NCI-H510A (cell line): ENCODE data around the gene VWA5B1.
"Not testable (repeated sequence)": the region's sequence is repeated elsewhere in the genome, so short reads cannot be mapped to it uniquely, and the experiment has no call there.

Experiments
- DNase-seq: peaks from one replicate; lab custom pipeline; 2025; lab: John Stamatoyannopoulos, UW

VWA5B1 gene, protein sequence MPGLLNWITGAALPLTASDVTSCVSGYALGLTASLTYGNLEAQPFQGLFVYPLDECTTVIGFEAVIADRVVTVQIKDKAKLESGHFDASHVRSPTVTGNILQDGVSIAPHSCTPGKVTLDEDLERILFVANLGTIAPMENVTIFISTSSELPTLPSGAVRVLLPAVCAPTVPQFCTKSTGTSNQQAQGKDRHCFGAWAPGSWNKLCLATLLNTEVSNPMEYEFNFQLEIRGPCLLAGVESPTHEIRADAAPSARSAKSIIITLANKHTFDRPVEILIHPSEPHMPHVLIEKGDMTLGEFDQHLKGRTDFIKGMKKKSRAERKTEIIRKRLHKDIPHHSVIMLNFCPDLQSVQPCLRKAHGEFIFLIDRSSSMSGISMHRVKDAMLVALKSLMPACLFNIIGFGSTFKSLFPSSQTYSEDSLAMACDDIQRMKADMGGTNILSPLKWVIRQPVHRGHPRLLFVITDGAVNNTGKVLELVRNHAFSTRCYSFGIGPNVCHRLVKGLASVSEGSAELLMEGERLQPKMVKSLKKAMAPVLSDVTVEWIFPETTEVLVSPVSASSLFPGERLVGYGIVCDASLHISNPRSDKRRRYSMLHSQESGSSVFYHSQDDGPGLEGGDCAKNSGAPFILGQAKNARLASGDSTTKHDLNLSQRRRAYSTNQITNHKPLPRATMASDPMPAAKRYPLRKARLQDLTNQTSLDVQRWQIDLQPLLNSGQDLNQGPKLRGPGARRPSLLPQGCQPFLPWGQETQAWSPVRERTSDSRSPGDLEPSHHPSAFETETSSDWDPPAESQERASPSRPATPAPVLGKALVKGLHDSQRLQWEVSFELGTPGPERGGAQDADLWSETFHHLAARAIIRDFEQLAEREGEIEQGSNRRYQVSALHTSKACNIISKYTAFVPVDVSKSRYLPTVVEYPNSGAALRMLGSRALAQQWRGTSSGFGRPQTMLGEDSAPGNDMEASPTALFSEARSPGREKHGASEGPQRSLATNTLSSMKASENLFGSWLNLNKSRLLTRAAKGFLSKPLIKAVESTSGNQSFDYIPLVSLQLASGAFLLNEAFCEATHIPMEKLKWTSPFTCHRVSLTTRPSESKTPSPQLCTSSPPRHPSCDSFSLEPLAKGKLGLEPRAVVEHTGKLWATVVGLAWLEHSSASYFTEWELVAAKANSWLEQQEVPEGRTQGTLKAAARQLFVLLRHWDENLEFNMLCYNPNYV

GRCh38 chr1:20290624-20291597 lies at the start of gene VWA5B1:
TSS of gene VWA5B1 (plus strand) at chr1:20290875. CDS start at chr1:20310602, 19,727 bp downstream.
- peak; percentile 54 for DNase-seq

DNA sequence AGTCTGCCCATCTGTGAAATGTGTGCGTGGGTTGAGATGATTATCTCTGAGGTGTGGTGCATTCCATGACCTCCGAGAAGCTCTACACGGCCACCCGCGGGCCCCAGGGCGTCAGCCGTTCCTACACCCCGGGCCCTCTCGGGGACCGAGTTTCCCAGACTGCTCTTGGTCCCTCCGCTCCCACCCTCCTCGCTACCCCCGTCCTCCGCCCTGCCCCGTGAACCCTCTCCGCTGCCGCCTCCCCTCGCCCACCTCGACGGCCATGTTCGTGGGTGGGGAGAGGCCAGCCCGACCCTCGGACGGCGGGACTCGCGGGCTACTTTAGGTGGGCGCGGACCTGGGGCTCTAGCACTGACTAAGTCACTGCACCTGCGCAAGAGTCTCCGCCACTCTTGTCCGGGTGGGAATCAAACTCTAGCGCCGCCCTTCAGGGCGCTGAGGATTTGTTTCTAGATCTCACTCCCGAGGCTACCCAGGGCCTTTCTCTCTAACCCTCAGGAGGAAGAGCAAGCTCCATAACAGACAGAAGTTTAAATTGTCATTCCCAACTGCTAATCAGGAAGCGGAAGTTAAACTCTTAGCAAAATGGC lies 47.7 kb upstream of the VWA5B1 start:
- no peak for DNase-seq

DNA sequence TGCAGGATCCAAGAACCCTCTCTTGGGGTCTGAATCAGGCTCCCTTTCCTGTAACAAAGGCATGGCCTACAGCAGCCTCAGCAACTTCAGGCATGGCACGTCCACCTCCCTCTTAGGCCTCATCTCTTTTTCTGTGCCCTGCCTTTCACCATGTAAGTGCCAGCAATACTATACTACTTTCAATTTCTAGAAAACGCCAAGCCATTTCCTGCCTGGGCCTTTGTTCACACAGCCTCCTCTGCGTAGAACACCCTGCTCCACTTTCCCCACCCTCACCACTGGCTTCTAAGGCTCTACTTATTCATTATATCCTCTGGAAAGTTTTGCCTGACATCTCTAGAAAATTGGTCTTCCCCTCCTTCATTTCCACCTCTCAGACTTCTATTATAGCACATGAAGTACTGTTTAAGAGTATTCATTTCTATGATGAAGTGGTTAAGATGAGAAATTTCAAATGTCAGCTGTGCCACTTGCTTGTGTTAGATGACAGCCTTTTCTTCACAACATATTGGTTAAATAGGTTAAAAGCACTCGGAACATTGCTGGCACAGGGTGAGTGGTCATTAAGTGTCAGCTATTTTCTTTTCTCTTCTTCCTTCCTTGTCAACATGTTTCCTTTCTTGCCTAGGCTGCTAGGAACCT lies 41.6 kb upstream of the VWA5B1 start:
- no peak for DNase-seq

GRCh38 chr1:20250340-20250989 lies 40.2 kb upstream of the VWA5B1 start:
- DNase-seq, result no peak

- no peak for DNase-seq
These were observed 38.1 kb upstream of the VWA5B1 start for GRCh38 chr1:20252587-20252986.

- peak; percentile 80 for DNase-seq
These were observed 35.0 kb upstream of the VWA5B1 start for GRCh38 chr1:20255666-20256065.

GRCh38 chr1:20259646-20260045 lies 31.0 kb upstream of the VWA5B1 start:
- DNase-seq, result no peak

- no peak for DNase-seq
These were observed 29.6 kb upstream of the VWA5B1 start for GRCh38 chr1:20261095-20261494.

DNA sequence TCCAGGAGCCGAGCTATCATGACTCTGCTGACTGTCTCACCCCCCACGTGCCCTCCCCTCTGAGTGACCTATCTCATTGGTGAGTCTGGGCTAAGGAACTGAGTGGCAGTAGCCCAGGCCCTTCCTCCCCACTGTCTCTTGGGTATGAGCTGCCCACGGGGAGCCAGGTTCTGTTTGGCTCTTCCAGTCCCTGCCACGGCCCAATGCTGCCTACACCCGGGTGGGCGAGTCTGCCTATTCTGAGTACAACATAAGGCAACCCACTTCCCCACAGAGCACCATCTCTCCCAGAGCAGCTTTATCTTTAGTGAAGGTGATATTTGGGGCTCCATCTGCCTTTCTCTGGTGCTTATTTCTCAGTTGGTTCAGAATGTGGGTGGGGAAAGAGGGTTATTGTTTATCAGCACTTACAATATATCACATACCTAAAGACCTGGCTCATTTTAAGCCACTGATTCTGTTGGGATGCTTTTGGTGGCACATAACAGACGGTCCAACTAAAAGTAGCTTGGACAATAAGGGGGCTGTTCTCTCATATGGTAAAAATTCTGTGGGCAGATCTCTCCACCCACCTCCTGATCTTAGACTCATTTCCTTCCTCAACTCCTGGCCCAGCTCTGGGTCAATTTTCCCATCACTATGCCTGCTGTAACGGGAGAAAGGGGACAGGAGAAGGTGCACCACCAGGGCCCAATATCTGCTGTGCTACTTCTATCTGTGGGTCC lies 27.7 kb upstream of the VWA5B1 start:
- DNase-seq, result no peak

- no peak for DNase-seq
These were observed 25.4 kb upstream of the VWA5B1 start for GRCh38 chr1:20265250-20265649.

- no peak for DNase-seq
These were observed 24.5 kb upstream of the VWA5B1 start for GRCh38 chr1:20266141-20266540.

- no peak for DNase-seq
These were observed 24.0 kb upstream of the VWA5B1 start for GRCh38 chr1:20266642-20267041.

GRCh38 chr1:20271498-20272400 lies 18.9 kb upstream of the VWA5B1 start:
- DNase-seq, result no peak

DNA sequence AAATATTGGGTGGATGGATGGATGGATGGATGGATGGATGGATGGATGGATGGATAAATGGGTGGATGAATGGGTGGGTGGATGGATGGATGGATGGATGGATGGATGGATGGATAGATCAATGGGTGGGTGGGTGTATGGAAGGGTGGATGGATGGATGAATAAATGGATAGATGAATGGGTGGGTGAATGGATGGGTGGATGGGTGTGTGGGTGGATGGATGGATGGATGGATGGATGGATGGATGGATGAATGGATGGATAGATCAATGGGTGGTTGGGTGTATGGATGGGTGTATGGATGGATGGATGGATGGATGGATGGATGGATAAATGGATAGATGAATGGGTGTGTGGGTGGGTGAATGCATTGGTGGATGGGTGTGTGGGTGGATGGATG lies 17.0 kb upstream of the VWA5B1 start:
- DNase-seq, result not testable (repeated sequence)

DNA sequence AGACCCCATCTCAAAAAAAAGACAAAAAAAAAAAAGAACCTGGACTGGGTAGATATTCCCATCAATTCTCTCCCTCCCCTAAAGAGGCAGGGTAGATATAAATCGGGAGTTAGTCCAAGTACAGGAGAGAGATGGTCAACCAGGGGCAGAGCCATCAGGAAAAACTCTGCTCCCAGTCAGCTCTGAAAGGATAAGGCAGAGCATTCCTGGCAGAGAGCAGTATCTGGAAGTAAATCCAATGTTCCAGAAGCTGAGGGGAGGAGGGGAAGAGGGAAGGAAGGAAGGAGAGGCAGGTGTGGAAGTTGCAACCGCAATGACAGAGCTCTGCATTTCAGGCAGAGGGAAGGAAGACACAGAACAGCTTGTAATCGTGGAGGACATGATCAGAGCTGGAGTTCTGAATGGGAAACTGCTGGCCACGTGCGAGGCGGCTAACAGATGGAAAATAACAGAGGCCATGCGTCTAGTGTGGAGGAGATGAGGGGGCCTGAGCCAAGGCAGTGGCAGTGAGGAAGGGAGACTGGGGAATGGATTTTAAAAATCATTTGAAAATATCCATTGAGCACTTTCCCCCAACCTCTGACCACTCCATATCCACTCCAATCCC lies 15.3 kb upstream of the VWA5B1 start:
- no peak for DNase-seq

- no peak for DNase-seq
These were observed 14.1 kb upstream of the VWA5B1 start for GRCh38 chr1:20276485-20277159.

DNA sequence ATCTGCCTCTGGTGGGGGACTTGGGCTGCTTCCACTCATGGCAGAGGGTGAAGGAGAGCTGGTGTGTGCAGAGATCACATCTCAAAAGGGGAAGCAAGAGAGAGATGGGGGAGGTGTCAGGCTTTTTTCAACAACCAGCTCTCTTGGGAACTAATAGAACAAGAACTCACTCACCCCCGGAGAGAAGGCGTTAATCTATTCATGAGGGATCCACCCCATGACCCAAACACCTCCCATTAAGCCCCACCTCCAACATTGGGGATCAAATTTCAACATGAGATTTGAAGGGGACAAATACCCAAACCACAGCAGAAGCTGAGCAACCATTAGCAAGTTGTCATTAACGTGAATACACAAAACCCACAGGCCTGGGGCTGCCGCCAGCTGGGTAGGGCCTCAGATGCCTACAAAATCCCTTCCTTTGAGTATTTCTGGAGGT lies 12.0 kb upstream of the VWA5B1 start:
- DNase-seq, result no peak
